PFSK-1 (cell line): Measurements from ENCODE around the gene VPS37C.

Source experiments
- FOXP2 ChIP-seq: optimal IDR thresholded peaks from 2 replicates; pipeline ENCODE3; 2011; ENCODE audit warnings: borderline replicate concordance, control low read depth, inconsistent platforms; ENCODE audit not compliant: insufficient read depth; ENCODE audit errors: extremely low read length, extremely low read depth
- POLR2AphosphoS5 ChIP-seq: IDR thresholded peaks from 2 replicates; pipeline ENCODE4 v1.6.1; 2012; ENCODE audit warnings: low read depth, mild to moderate bottlenecking, control low read depth, low read length, moderate library complexity
- REST ChIP-seq, 2 experiments: IDR thresholded peaks; 2 replicates each; pipeline versions ENCODE4 v1.6.1 to v1.8.0; 2011 to 2012; ENCODE audit warnings: low read depth in 2 of 2, low read length in 2 of 2, control low read depth in 1 of 2, inconsistent platforms in 1 of 2, mild to moderate bottlenecking in 1 of 2, moderate library complexity in 1 of 2; ENCODE audit not compliant: insufficient read depth in 1 of 2
- SIN3A ChIP-seq: IDR thresholded peaks from 2 replicates; pipeline ENCODE4 v1.6.1; 2012; ENCODE audit warnings: mild to moderate bottlenecking, low read length, moderate library complexity, borderline replicate concordance; ENCODE audit not compliant: insufficient read depth
- TAF1 ChIP-seq: IDR thresholded peaks from 2 replicates; pipeline ENCODE4 v1.6.1; 2012; ENCODE audit warnings: low read length, control low read depth, borderline replicate concordance; ENCODE audit not compliant: insufficient read depth

GRCh38 chr11:61172888-61173287, 11.7 kb upstream of the VPS37C start:
- TF ChIP-seq POLR2AphosphoS5 (no peak), REST (IDR thresholded peaks at IDR 0.05; ENCODE audit: insufficient read depth in 1 of 2, low read depth in 2 of 2, low read length in 2 of 2) (no peak), TAF1 (no peak), SIN3A (no peak), FOXP2 (no peak)
